HCT116 (cell line): ENCODE results near the gene CNTN5. TPM values are rescaled to one million over a fixed set of nuclear protein-coding genes. Genes with fewer than 3 reads are reported as not detected.

Source experiments
- ATAC-seq: fragments of 200-7000 bp; cut with Tn5 transposase; 2 replicates; pipeline ENCODE4 v1.9.1; 2020; ENCODE audit warnings: mild to moderate bottlenecking, moderate library complexity
- BruUV-seq: library from RNA; stranded (reverse); fragments of 400-500 nt; replicated peaks from 2 replicates; lab custom pipeline; 2021; lab: Mats Ljungman, UMichigan
- CTCF ChIA-PET: fragments of 300-600 bp; sonication (Branson Sonifier 250); formaldehyde crosslinking; loops from one replicate; lab custom pipeline; 2021; ENCODE audit warnings: antibody characterized with exemption; lab: Charles Lee
- POLR2A ChIA-PET: fragments of 300-600, 350-600 bp; sonication (Branson Sonifier 250); formaldehyde crosslinking; loops from one replicate; lab custom pipeline; 2021; ENCODE audit warnings: antibody characterized with exemption; lab: Charles Lee
- RAD21 ChIA-PET, 2 experiments: fragments of 300-600 bp; sonication (Branson Sonifier 250); formaldehyde crosslinking; loops; one replicate each; lab custom pipeline; 2023; ENCODE audit warnings: low total read pairs in 2 of 2; ENCODE audit not compliant: uncharacterized antibody in 2 of 2, unreplicated experiment in 2 of 2, low non-redundant PET in 1 of 2; lab: Charles Lee
- DNase-seq: peaks from one replicate; pipeline ENCODE4 v3.0.0-alpha.2; 2010; ENCODE audit warnings: low read depth, low spot score
- H2AFZ ChIP-seq: fragments of 200-600 bp; shearing (Covaris generic), sonication (generic); 2 replicates; pipeline ENCODE4 v1.6.1; 2017; ENCODE audit warnings: low read depth, mixed run types, mixed read lengths, antibody characterized with exemption, low read length; ENCODE audit not compliant: poor library complexity, severe bottlenecking
- H3K27ac ChIP-seq: 2 replicates; pipeline ENCODE4 v1.5.1; 2012; ENCODE audit warnings: low read depth, low read length
- H3K27me3 ChIP-seq: fragments of 200-600 bp; sonication (generic); 2 replicates; pipeline ENCODE4 v1.6.1; 2016; ENCODE audit warnings: mixed run types, low read length, mixed read lengths; ENCODE audit not compliant: insufficient read depth
- H3K36me3 ChIP-seq, 2 experiments: fragments of 200-500 bp in 1 of 2; fragments of 200-600 bp in 1 of 2; sonication (Bioruptor generic) in 1 of 2; sonication (generic) in 1 of 2; 2 replicates each; pipeline versions ENCODE4 v1.5.1 to v1.6.1; 2014 to 2016; ENCODE audit warnings: low read length in 2 of 2, inconsistent platforms in 1 of 2, mixed read lengths in 1 of 2, mixed run types in 1 of 2; ENCODE audit not compliant: insufficient read depth in 2 of 2, control insufficient read depth in 1 of 2
- H3K4me1 ChIP-seq, 2 experiments: fragments of 200-600 bp in 1 of 2; sonication (generic) in 1 of 2; 2 replicates each; pipeline versions ENCODE4 v1.5.1 to v1.6.1; 2012 to 2017; ENCODE audit warnings: low read length in 2 of 2, inconsistent platforms in 1 of 2, mild to moderate bottlenecking in 1 of 2, mixed read lengths in 1 of 2, mixed run types in 1 of 2, moderate library complexity in 1 of 2; ENCODE audit not compliant: insufficient read depth in 2 of 2, control insufficient read depth in 1 of 2
- H3K4me2 ChIP-seq: fragments of 200-600 bp; sonication (generic); 2 replicates; pipeline ENCODE4 v1.6.1; 2017; ENCODE audit warnings: mixed run types, low read length, mixed read lengths
- H3K4me3 ChIP-seq, 2 experiments: fragments of 200-600 bp in 1 of 2; sonication (generic) in 1 of 2; replicated peaks in 1 of 2; 2 replicates each; pipeline ENCODE4 v1.5.1; 2011 to 2016; ENCODE audit warnings: low read length in 2 of 2, control low read depth in 1 of 2, low read depth in 1 of 2, mild to moderate bottlenecking in 1 of 2, mixed read lengths in 1 of 2, mixed run types in 1 of 2
- H3K79me2 ChIP-seq: fragments of 200-600 bp; sonication (generic); 2 replicates; pipeline ENCODE4 v1.6.1; 2017; ENCODE audit warnings: mild to moderate bottlenecking, mixed run types, low read length, moderate library complexity, mixed read lengths; ENCODE audit not compliant: insufficient read depth
- H3K9ac ChIP-seq: fragments of 200-600 bp; sonication (generic); 2 replicates; pipeline ENCODE4 v1.6.1; 2016; ENCODE audit warnings: low read length, mixed read lengths
- H3K9me2 ChIP-seq: fragments of 200-600 bp; sonication (generic), shearing (Covaris generic); 2 replicates; pipeline ENCODE4 v1.6.1; 2017; ENCODE audit warnings: mixed run types, mild to moderate bottlenecking, moderate library complexity; ENCODE audit not compliant: insufficient read depth
- H3K9me3 ChIP-seq, 2 experiments: fragments of 200-500 bp in 1 of 2; fragments of 200-600 bp in 1 of 2; sonication (Bioruptor generic) in 1 of 2; sonication (generic) in 1 of 2; 2 replicates each; pipeline ENCODE4 v1.6.1; 2014 to 2017; ENCODE audit warnings: low read length in 2 of 2, mixed read lengths in 2 of 2, inconsistent platforms in 1 of 2, low read depth in 1 of 2, mild to moderate bottlenecking in 1 of 2, mixed run types in 1 of 2, moderate library complexity in 1 of 2; ENCODE audit not compliant: control insufficient read depth in 1 of 2, insufficient read depth in 1 of 2
- H4K20me1 ChIP-seq: fragments of 200-600 bp; sonication (generic), shearing (Covaris generic); 2 replicates; pipeline ENCODE4 v1.6.1; 2017; ENCODE audit warnings: mixed run types, mild to moderate bottlenecking, moderate library complexity; ENCODE audit not compliant: insufficient read depth
- ATF3 ChIP-seq: IDR thresholded peaks from 2 replicates; pipeline ENCODE4 v1.6.1; 2012
- CBX3 ChIP-seq: IDR thresholded peaks from 2 replicates; pipeline ENCODE4 v1.6.1; 2012; ENCODE audit warnings: low read depth
- CTCF ChIP-seq, 3 experiments: fragments of 200-600 bp in 1 of 3; sonication (generic) in 1 of 3; IDR thresholded peaks in 2 of 3; conservative IDR thresholded peaks in 1 of 3; 2 replicates each; pipeline ENCODE4 v1.5.1; 2012 to 2017; ENCODE audit warnings: low read depth in 2 of 3, low read length in 2 of 3, antibody characterized with exemption in 1 of 3, borderline replicate concordance in 1 of 3, control low read depth in 1 of 3, mild to moderate bottlenecking in 1 of 3, mixed read lengths in 1 of 3, mixed run types in 1 of 3, moderate library complexity in 1 of 3; ENCODE audit not compliant: insufficient read depth in 1 of 3
- EZH2phosphoT487 ChIP-seq: fragments of 200-600 bp; IDR thresholded peaks from 2 replicates; pipeline ENCODE4 v1.6.1; 2018; ENCODE audit warnings: antibody characterized with exemption, borderline replicate concordance
- FOSL1 ChIP-seq: IDR thresholded peaks from 2 replicates; pipeline ENCODE4 v1.6.1; 2012; ENCODE audit warnings: low read depth
- MAX ChIP-seq: IDR thresholded peaks from 2 replicates; pipeline ENCODE4 v1.6.1; 2012
- POLR2A ChIP-seq: IDR thresholded peaks from 2 replicates; pipeline ENCODE4 v1.7.0; 2011; ENCODE audit warnings: borderline replicate concordance; ENCODE audit not compliant: insufficient read depth, insufficient read length; ENCODE audit errors: extremely low read depth
- POLR2AphosphoS5 ChIP-seq: IDR thresholded peaks from 2 replicates; pipeline ENCODE4 v1.6.1; 2011; ENCODE audit warnings: mild to moderate bottlenecking, low read depth, low read length, moderate library complexity
- RAD21 ChIP-seq: IDR thresholded peaks from 2 replicates; pipeline ENCODE4 v1.6.1; 2012; ENCODE audit warnings: low read depth, mild to moderate bottlenecking
- REST ChIP-seq: IDR thresholded peaks from 2 replicates; pipeline ENCODE4 v1.6.1; 2012; ENCODE audit warnings: low read depth
- SIN3A ChIP-seq: IDR thresholded peaks from 2 replicates; pipeline ENCODE4 v1.6.1; 2012; ENCODE audit warnings: low read depth
- SP1 ChIP-seq: IDR thresholded peaks from 2 replicates; pipeline ENCODE4 v1.6.1; 2012; ENCODE audit warnings: low read depth
- SRF ChIP-seq: IDR thresholded peaks from 2 replicates; pipeline ENCODE4 v1.6.1; 2012; ENCODE audit warnings: low read depth
- TCF7L2 ChIP-seq: IDR thresholded peaks from 2 replicates; pipeline ENCODE4 v1.7.0; 2011; ENCODE audit warnings: borderline replicate concordance, inconsistent platforms; ENCODE audit not compliant: insufficient read depth, insufficient read length; ENCODE audit errors: extremely low read depth
- YY1 ChIP-seq: IDR thresholded peaks from 2 replicates; pipeline ENCODE4 v1.6.1; 2011; ENCODE audit warnings: low read length, low read depth, moderate library complexity, mild to moderate bottlenecking; ENCODE audit not compliant: insufficient replicate concordance; ENCODE audit errors: extremely low read depth
- ZBTB33 ChIP-seq: IDR thresholded peaks from 2 replicates; pipeline ENCODE4 v1.6.1; 2011; ENCODE audit warnings: mild to moderate bottlenecking, low read length, moderate library complexity; ENCODE audit not compliant: insufficient replicate concordance; ENCODE audit errors: extremely low read depth
- ZFX ChIP-seq: fragments of 450-650 bp; IDR thresholded peaks from 2 replicates; pipeline ENCODE4 v1.6.1; 2017
- intact Hi-C: fragments of 100-400 bp; cut with micrococcal nuclease; formaldehyde crosslinking; loops from 2 replicates; pipeline ENCODE4 v1.10.0; 2022
- total RNA-seq: library from RNA; stranded (reverse); gene quantifications from one replicate; pipeline ENCODE4 v1.2.1, GENCODE V29; 2021; ENCODE audit not compliant: unreplicated experiment

CNTN5 gene
- total RNA-seq, 1 experiment from 2014 or later: not detected

- Histone ChIP-seq H3K36me3 (no peaks in the 10 kb centered on the region), H3K27ac (no peak overlapping the region), H3K4me3 (no peak overlapping the region), H3K9me2 (no peaks in the 10 kb centered on the region), H3K9ac (no peak overlapping the region), H3K79me2 (no peaks in the 10 kb centered on the region), H4K20me1 (no peaks in the 10 kb centered on the region)
- intact Hi-C loops: no loop called here
- no peak for DNase-seq
- TF ChIP-seq REST (no peak), SIN3A (no peak), SRF (no peak), CTCF (IDR thresholded peaks at IDR 0.05 in 2 of 3, conservative IDR thresholded peaks at IDR 0.05 in 1 of 3; ENCODE audit: borderline replicate concordance in 1 of 3, insufficient read depth in 1 of 3, low read depth in 2 of 3, low read length in 2 of 3) (no peak), FOSL1 (no peak), RAD21 (no peak), MAX (no peak), TCF7L2 (no peak), ZFX (no peak), ZBTB33 (no peak), CBX3 (no peak), YY1 (no peak), SP1 (no peak), ATF3 (no peak), POLR2AphosphoS5 (no peak), POLR2A (no peak), EZH2phosphoT487 (no peak)
- TF ChIP-seq, all 23 proteins: peak for 0
- no TSS peak for BruUV-seq
- Histone ChIP-seq H3K4me2 (no peak overlapping the region), H3K9me3 (peaks cover 0 to 8% of the 10 kb centered on the region in 2 experiments; a peak in 2 of 4 replicates), H2AFZ (no peak overlapping the region), H3K27me3 (no peaks in the 10 kb centered on the region), H3K4me1 (no peaks in the 10 kb centered on the region)
- POLR2A ChIA-PET: no interaction called here
- CTCF ChIA-PET: no interaction called here
- RAD21 ChIA-PET: no interaction called here
- ATAC-seq: no peak
Measured at GRCh38 chr11:99593197-99593596, 572.4 kb downstream of the CNTN5 start.
